GM20431 (cell line): Measurements from ENCODE around the gene SPTBN2.

ENCODE experiments used
- in situ Hi-C: fragments of 300-500 bp; cut with MseI, MboI; formaldehyde crosslinking; loops from one replicate; pipeline ENCODE4 v1.15.0; 2020; ENCODE audit warnings: low sequenced_read_pairs; ENCODE audit not compliant: unreplicated experiment

Gene SPTBN2

GRCh38 chr11:66687831-66688281, 41.2 kb downstream of the SPTBN2 start:
- in situ Hi-C loops, result loop anchor here (25.0 kb wide), 1 partner anchor 276 kb away; the partner anchor contains the start of gene NPAS4

- in situ Hi-C loops, result loop anchor here (25.0 kb wide), 1 partner anchor 275 kb away; the partner anchor contains the start of gene NPAS4
Observed at GRCh38 chr11:66686801-66687750, 41.9 kb downstream of the SPTBN2 start.

GRCh38 chr11:66686100-66686785, 42.8 kb downstream of the SPTBN2 start:
- in situ Hi-C loops, result loop anchor here (25.0 kb wide), 1 partner anchor 274 kb away; the partner anchor contains the start of gene NPAS4

GRCh38 chr11:66685276-66686099, 43.5 kb downstream of the SPTBN2 start:
- in situ Hi-C loops, result loop anchor here (25.0 kb wide), 1 partner anchor 273 kb away; the partner anchor contains the start of gene NPAS4

DNA sequence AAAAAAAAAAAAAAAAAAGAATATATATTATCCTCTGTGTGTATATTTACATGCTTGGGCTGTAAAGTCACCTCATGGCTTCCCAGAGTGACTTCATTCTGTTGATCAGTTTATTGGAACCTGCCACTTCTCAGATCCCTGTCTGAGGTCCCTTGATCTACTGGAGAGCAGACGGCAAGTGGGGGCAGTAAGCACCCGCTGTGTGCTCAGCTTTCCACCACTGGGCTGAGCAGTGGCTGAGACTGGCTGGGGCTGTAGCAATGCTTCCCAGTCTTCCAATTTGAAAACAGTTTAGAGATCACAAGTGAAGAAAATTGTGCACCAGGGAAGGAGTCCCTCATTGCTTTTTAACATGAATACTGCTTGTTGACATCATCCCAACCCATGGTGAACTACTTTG, 44.4 kb downstream of the SPTBN2 start:
- in situ Hi-C loops, result loop anchor here (25.0 kb wide), 1 partner anchor 272 kb away; the partner anchor contains the start of gene NPAS4

DNA sequence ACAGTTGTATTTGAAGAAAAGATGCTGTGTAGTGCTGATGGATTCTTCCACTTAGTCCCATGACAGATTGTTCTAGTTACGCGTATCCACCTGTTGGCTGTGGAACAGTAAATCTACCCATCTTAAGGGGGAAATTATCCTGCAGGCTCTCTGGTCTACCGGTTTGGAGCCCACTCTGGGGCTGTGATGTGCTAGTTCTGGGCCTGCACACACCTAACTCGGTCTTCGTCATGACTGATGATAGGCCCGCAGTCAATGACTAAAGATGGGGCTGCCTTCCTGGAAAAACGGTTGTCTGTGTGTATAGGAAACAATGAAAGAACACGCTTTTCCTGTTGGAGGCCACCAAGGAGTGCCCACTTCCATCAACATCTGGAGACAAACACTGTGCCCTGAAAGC, 45.1 kb downstream of the SPTBN2 start:
- in situ Hi-C loops, result loop anchor here (25.0 kb wide), 1 partner anchor 272 kb away; the partner anchor contains the start of gene NPAS4

- in situ Hi-C loops, result loop anchor here (25.0 kb wide), 1 partner anchor 269 kb away; the partner anchor contains the start of gene NPAS4
Observed at GRCh38 chr11:66680966-66681645, 47.9 kb downstream of the SPTBN2 start.

- in situ Hi-C loops, result loop anchor here (10.0 to 25.0 kb wide), 2 partner anchors 103 to 265 kb away; partner anchors contain the start of gene NPAS4
Observed at GRCh38 chr11:66677599-66678375, 51.2 kb downstream of the SPTBN2 start, which contains the start of gene RBM4B. TSS of gene RBM4B (minus strand) at chr11:66677887. CDS start at chr11:66677079, 808 bp downstream.

- in situ Hi-C loops, result loop anchor here (10.0 to 25.0 kb wide), 2 partner anchors 102 to 265 kb away; partner anchors contain the start of gene NPAS4
Observed at GRCh38 chr11:66676931-66677598, 52.0 kb downstream of the SPTBN2 start.

- in situ Hi-C loops, result loop anchor here (10.0 to 25.0 kb wide), 2 partner anchors 102 to 264 kb away; partner anchors contain the start of gene NPAS4
Observed at GRCh38 chr11:66676282-66676919, 52.6 kb downstream of the SPTBN2 start.

DNA sequence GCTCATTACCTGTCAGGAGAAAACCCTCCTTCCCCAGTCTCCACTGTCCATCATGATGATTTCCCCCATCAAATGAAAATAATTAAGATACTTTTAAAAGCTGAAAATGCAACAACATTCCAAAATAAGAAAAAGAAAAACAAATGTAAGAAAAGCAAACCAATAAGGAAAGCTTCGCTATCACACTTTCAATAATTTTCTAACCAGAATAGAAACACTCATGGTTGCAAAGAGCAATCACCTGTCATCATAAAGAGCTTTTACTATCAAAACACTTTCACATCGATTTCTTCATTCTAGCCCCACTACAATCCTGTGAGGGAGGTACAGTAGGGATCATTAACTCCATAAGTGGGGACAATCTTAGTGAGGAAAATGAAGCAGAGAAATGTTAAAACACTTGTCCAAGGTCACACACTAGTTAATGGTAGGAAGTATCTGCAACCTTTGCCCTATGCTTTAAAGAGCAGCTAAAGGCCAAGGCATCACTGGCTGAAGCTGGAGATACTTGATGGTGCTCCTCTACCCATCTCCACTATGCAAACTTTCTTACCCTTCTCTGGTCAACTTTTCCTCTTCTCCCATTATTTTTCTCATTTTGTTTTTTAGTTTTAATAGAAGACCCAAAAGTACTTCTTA, 53.9 kb downstream of the SPTBN2 start:
- in situ Hi-C loops, result loop anchor here (10.0 to 25.0 kb wide), 2 partner anchors 100 to 263 kb away; partner anchors contain the start of gene NPAS4

DNA sequence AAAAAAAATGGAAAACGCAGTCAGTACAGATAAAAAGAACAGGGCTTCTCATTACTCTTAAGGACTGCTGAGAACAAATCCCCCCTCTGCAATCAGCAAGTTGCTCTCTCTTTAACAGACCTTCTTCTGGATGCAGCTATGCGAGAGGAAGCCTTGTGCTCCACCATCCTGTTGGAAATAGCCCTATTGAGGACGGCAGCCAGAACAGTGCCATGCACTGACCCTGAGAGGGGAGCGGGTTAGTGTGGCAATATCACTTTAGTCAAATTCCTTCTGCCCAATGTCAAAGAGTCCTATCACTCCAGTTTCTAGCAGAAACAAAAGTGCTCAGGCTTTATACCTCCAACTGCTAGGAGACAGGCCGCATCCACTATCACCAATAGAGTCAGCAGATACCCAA, 58.2 kb downstream of the SPTBN2 start:
- in situ Hi-C loops, result loop anchor here (10.0 kb wide), 1 partner anchor 96 kb away; no protein-coding TSS in a partner anchor

DNA sequence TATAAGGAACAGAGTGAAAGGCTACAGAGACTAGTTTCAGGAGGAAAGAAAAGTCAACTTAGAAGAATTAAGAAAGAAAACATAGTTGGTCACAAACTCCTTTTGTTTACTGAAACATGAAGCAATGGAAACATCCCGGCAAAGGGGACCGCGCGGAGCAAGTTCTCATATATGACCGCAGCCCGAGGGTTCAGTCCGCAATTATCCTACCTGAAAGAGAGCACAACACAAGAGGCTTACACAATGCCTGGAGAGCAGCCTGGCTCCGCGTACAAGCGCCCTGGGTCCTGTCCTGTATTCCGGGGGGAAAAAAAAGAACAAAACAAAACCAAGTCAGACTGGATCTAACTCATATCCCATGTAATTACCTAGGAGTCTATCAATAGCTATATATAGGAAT, 63.6 kb downstream of the SPTBN2 start:
- in situ Hi-C loops, result no loop called here

DNA sequence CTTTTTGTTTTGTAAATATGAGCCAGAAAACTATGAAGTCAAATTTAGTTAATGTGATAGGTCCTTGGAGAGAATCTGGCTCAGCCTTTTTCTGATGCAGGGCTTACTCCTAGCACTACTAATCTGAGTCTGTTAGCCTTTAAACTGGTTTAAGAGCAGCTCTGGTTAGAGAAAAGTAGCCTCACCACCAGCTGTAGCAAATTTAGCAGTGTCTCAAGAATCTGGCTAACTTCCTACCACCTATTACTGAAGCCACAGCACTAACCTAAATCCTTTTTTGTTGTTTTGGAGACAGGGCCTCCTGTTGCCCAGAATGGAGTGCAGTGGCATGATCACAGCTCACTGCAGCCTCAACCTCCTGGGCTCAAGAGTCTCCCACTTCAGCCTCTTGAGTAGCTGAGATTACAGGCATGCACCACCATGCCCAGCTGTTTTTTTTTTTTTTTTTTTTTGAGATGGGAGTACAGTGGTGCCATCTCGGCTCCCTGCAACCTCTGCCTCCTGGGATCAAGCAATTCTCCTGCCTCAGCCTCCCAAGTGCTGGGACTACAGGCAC, 65.2 kb downstream of the SPTBN2 start:
- in situ Hi-C loops, result no loop called here

DNA sequence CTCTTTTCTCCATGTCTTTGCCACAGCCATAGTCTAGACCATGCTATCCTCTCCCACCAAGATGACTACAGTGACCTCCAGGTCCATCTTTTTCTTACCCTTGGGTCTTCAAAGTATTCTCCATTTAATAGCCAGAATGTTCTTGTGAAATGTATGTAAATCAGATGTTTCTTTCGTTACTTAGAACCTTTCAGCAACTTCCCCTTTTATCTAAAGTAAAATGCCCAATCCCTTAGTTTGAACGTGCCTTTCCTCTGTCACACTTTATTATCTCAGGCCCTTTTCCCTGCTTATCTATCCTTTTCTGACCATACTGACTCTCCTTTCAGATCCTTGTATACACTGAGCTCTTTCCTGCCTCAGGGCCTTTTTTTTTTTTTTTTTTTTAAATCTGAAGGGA, 69.3 kb downstream of the SPTBN2 start:
- in situ Hi-C loops, result no loop called here

DNA sequence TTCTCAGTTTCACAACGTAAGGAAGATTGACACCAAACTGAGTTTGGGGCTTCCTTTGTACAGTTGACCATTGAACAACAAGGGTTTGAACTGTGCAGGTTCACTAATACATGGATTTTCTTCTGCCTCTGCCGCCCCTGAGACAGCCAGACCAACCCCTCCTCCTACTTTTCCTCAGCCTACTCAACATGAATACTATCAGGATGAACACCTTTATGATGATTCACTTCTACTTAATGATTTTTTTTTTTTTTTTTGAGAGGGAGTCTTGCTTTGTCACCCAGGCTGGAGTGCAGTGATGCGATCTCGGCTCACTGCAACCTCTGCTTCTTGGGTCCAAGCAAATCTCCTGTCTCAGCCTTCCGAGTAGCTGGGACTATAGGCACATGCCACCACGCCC, 75.9 kb downstream of the SPTBN2 start:
- in situ Hi-C loops, result no loop called here
